PC-3 (cell line): ENCODE data around the gene CDH13.

Source experiments
- EZH2 ChIP-seq: fragments of 300-600 bp; sonication (generic); IDR thresholded peaks from one replicate; pipeline ENCODE4 v1.6.1; 2017; ENCODE audit warnings: antibody characterized with exemption, mild to moderate bottlenecking, low read length; ENCODE audit not compliant: unreplicated experiment
- EZH2phosphoT487 ChIP-seq: fragments of 300-600 bp; sonication (generic); IDR thresholded peaks from 2 replicates; pipeline ENCODE4 v1.6.1; 2018; ENCODE audit warnings: mild to moderate bottlenecking, antibody characterized with exemption, low read length, borderline replicate concordance
- TF ChIP-seq, protein P1 (sequence below): fragments of 300-600 bp; sonication (generic); conservative IDR thresholded peaks from 2 replicates; pipeline ENCODE4 v1.5.1; 2017; ENCODE audit warnings: antibody characterized with exemption, low read depth, mild to moderate bottlenecking, low read length

DNA sequence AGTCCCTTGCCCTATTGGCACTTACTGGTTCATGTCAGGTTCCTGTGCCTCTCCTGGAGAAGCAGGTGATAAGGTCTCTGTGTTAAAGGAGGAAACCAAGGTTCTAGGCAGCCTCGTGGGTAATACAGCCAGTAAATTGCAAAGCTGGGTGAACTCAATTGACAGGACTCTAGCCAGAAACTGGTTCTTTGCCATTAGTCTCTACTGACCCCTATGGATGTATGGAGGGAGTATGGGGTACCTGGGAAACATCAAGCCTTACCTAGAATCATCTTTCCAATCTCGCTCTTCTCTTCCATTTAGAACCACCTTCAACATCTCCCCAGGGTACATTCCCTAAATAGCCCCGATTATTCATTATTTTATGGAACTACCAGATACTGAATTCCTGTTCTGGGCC lies 169.3 kb downstream of the CDH13 start:
- TF ChIP-seq, protein P1, sequence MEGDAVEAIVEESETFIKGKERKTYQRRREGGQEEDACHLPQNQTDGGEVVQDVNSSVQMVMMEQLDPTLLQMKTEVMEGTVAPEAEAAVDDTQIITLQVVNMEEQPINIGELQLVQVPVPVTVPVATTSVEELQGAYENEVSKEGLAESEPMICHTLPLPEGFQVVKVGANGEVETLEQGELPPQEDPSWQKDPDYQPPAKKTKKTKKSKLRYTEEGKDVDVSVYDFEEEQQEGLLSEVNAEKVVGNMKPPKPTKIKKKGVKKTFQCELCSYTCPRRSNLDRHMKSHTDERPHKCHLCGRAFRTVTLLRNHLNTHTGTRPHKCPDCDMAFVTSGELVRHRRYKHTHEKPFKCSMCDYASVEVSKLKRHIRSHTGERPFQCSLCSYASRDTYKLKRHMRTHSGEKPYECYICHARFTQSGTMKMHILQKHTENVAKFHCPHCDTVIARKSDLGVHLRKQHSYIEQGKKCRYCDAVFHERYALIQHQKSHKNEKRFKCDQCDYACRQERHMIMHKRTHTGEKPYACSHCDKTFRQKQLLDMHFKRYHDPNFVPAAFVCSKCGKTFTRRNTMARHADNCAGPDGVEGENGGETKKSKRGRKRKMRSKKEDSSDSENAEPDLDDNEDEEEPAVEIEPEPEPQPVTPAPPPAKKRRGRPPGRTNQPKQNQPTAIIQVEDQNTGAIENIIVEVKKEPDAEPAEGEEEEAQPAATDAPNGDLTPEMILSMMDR, result no peak
- TF ChIP-seq EZH2phosphoT487 (no peak), EZH2 (no peak)
